Epidermal melanocyte (primary cell): ENCODE results near the gene CNTN6.

ENCODE experiments used
- DNase-seq: peaks from one replicate; pipeline ENCODE4 v3.0.0; 2011; ENCODE audit warnings: low spot score; ENCODE audit not compliant: insufficient read length

The CNTN6 gene

GRCh38 chr3:1092771-1093170, at the start of gene CNTN6:
CNTN6 (plus strand) TSS chr3:1093024; CDS start chr3:1148009, 54,985 bp downstream.
- DNase-seq = no peak

GRCh38 chr3:1048558-1048957, 44.3 kb upstream of the CNTN6 start:
- DNase-seq = no peak

- DNase-seq = no peak
These were observed 37.0 kb upstream of the CNTN6 start for GRCh38 chr3:1055870-1056269.

- DNase-seq = no peak
These were observed 36.1 kb upstream of the CNTN6 start for GRCh38 chr3:1056744-1057143.

GRCh38 chr3:1057436-1057835, 35.4 kb upstream of the CNTN6 start:
- no peak for DNase-seq

GRCh38 chr3:1068985-1069384, 23.8 kb upstream of the CNTN6 start:
- DNase-seq = no peak

DNA sequence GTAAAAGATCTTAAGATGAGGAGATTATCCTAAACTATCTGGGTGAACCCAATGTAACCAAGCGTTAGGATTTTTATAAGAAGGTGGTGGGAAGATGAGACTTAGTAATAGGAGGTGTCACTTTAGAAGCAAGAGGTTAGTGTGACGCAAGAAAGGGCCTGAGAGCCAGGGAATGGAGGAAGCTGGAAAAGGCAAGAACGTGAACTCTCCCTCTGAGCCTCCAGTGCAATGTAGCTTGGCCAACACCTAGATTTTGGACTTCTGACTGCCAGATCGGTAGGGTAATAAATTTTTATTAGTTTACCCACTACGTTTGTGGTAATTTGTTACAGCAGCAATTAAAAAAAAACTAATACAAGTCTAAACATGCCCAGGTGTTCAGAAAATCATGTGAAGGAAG, 20.8 kb upstream of the CNTN6 start:
- DNase-seq = no peak

GRCh38 chr3:1079662-1080061, 13.2 kb upstream of the CNTN6 start:
- no peak for DNase-seq

- no peak for DNase-seq
These were observed 10.7 kb upstream of the CNTN6 start for GRCh38 chr3:1082108-1082507.

DNA sequence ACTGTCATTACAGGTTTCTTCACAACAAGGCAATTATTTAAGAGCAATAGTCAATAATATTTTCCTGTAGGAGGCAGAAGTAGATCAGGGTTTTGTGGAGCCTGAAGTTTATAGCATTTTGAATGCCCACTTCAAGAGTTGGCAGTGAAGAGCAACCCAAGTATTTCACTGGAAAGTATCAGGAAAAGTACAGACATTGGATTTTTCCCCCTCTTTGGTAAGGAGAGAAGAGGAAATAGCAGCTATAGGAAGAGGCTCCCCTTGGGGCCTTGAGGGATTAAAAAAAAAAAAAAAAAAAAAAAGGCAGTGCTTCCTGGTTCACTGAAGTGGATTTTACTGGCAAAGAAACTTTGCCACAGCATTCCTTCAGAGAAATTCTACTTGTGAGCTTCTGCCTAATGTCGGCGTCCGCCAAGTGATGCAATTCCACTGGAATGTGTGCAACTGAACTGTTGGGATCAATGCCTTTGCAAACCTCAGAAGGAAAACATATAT, 5.7 kb upstream of the CNTN6 start:
- peak; percentile 40 for DNase-seq

DNA sequence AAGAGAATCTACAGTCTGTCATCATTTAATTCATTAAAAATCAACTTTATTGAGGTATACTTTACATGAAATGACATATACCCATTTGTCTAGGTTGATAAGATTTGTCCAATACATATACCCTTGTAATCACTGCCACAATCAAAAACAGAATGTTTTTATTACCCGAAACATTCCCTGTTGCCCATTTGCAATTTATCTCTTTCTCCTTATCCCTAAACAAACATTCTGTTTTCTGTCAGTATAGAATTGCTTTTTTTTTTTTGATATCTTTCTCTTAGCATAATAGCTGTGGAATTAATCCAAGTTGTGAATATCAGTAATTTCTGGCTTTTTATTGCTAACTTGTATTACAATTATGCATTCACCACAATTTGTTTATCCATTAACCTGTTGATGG, 4.3 kb upstream of the CNTN6 start:
- no peak for DNase-seq

DNA sequence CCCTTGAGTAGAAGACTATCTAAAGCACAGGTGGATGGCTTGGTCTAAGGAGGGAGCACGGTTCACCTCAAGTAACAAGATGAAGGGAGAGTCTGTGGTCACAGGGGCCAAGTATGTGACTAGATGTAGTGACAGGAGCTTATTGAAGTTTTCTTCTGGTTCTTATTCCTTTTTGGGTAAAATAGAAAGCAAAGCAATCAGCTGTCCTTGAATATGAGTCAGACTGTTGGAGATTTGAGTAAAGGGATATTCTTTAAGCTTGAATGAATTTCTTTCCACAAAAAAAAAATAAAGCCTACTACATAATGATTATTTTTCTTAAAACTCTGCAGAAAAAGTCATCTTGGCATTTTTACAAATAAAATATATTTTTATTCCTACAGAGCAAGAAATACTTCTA, 1.5 kb upstream of the CNTN6 start:
- DNase-seq = no peak

DNA sequence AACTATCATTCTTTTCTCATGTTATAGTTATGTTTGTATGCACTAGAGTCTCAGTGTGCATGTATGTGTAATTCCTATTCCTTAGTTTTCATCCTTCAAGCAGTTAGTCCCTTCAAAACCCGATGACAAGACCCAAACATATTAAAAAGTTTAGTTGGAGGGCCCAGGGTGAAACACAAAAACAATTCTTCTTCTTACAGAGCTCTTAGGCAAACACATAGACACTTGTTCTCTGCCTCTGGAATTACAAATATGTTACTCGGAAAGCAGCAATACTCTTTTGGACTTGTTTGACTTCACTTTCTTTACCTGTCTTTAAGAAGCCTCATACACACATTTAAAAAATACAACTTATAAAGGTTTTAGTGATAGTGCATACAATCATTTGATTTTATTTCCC, 763 bp upstream of the CNTN6 start:
- no peak for DNase-seq

- no peak for DNase-seq
These were observed 393 bp downstream of the CNTN6 start for GRCh38 chr3:1093217-1093616.

- DNase-seq = no peak
These were observed 10.7 kb downstream of the CNTN6 start for GRCh38 chr3:1103525-1103924.

DNA sequence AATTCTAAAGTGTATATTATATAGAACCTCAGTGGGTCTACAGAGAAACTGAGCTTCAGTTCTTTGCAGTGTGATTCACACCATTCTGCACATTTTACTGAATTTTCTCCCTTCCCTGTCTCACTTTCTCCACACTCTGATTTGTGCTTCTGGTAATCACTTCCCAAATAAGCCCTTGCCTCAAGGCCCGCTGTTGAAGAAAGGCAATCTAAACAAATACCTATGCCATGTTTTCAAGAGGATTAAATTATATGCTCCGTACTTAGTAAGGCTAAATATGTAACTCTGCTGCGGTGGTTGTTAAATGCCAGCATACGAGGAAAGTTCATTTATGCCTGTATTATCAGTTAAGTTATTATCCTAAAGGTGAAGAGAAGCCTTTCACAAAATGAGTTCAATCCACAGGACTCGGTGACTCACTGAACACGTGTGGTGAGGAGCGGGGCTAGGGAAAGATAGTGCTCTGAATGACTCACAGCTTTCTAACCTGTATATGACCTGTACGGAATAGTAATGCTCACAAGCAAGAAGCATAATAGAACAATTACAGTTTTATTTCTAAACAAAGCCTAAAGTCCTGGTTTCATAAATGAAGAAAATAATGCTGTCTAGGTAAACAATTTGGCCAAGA, 25.1 kb downstream of the CNTN6 start:
- no peak for DNase-seq

GRCh38 chr3:1131166-1131565, 38.3 kb downstream of the CNTN6 start:
- no peak for DNase-seq

DNA sequence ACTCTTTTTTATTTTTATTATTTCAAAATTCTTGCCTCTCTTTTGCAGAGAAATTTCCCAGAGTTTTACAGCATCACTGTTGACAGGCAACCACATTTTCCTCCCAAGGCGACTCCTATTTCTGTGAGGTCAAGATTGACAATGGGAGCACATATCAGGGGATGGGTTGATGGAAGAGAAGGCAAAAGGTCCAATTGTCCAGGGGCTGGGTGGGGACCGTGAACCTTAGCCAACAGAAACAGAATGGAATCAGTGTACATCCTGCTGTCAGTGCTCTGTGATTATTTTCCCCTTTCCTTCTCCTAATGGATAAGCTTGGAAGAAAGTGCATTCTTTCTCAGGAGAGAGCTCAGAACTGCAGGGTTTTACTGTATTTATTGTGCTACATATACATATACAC, 42.4 kb downstream of the CNTN6 start:
- DNase-seq = no peak

- DNase-seq = no peak
These were observed 45.2 kb downstream of the CNTN6 start for GRCh38 chr3:1138036-1138435.

DNA sequence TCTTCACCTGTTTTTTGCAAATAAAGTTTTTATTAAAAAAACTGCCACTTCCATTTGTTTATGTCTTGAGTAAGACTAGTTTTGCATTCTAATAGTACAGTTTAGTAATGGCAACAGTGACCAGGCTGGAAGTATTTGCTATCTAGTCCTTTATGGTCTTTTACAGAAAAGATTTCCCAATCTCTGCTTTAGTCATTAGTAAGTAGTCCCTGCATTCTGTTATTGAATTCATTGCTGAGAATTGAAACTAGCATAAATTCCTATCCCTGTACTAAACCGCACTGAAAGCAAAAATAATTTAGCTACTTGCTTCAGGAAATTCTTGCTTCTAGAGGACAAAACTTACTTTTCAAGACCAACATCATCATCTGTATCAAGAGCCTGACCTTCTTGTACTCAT, 46.2 kb downstream of the CNTN6 start:
- DNase-seq = no peak

DNA sequence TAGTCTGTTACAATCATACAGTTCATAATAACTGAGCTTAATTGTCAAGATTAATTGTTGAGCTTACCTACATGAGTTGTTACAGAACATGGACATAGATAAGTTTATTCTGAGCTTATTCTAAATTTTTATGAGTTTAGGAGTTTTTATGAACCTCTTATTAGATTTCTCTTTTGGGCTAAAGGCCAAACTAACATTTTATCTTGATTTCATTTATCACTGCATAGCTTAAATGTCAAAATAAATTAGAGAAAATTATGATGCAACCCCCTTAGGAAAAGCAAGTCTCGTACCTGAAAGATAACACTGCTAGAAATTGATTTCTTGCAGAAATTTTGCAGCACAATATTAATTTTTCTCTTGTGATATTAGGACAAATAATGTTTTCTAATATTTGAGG, 54.5 kb downstream of the CNTN6 start:
- DNase-seq = no peak

DNA sequence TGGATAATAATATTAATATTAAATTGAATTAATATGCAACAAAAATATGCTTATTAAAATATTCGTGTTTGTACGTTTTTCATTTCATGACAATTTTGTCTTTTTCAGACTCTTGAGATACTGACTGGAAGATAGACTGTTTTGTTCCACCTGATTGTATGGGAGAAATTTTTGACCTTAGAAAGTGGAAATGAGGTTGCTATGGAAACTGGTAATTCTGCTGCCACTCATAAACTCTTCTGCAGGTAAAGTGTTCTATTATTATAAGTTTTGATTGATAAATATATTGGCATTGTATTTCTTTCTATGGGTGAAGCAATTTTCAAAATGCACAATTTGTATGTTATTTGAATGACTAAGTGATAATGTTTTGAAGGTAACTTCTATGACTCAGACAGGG, 55.0 kb downstream of the CNTN6 start:
- no peak for DNase-seq

GRCh38 chr3:1164101-1164500, 71.3 kb downstream of the CNTN6 start:
- DNase-seq = no peak

DNA sequence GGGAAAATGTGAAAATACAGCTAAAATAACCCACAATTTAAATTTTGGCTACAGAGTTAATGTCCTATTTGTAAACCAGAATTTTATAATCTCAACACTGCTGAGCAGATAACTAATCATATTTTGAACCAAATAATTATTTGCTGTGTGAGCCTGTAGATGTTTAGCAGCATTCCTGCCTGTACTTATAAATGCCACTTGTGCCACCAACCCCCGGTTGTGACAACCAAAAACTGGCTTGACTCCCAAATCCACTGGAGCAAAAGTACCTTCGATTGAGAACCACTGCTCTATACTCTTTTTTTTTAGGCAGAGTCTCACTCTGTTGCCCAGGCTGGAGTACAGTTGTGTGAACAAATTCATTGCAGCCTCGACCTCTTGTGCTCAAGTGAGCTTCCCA, 78.5 kb downstream of the CNTN6 start:
- DNase-seq = no peak
